Adrenal gland (tissue), 5 donors: ENCODE results near the gene RAMP3.

ENCODE experiments used
- POLR2A ChIP-seq, 2 donors: fragments of 450-650 bp; IDR thresholded peaks; one replicate each; pipeline ENCODE4 v1.6.1; 2017; ENCODE audit warnings: antibody characterized with exemption in 2 of 2, mild to moderate bottlenecking in 2 of 2, moderate library complexity in 1 of 2
- TF ChIP-seq, protein P1 (sequence below), 6 experiments: fragments of 450-650 bp in 4 of 6; fragments of 200-600 bp in 2 of 6; sonication (generic) in 1 of 6; IDR thresholded peaks; 1 replicate in 5 of 6; 2 replicates in 1 of 6; pipeline versions ENCODE4 v1.5.1 to v1.8.0; 2016 to 2021; ENCODE audit warnings: antibody characterized with exemption in 6 of 6, mild to moderate bottlenecking in 2 of 6, moderate library complexity in 1 of 6
- donor health status: DM: no; HTN: no; CAD: no.

DNA sequence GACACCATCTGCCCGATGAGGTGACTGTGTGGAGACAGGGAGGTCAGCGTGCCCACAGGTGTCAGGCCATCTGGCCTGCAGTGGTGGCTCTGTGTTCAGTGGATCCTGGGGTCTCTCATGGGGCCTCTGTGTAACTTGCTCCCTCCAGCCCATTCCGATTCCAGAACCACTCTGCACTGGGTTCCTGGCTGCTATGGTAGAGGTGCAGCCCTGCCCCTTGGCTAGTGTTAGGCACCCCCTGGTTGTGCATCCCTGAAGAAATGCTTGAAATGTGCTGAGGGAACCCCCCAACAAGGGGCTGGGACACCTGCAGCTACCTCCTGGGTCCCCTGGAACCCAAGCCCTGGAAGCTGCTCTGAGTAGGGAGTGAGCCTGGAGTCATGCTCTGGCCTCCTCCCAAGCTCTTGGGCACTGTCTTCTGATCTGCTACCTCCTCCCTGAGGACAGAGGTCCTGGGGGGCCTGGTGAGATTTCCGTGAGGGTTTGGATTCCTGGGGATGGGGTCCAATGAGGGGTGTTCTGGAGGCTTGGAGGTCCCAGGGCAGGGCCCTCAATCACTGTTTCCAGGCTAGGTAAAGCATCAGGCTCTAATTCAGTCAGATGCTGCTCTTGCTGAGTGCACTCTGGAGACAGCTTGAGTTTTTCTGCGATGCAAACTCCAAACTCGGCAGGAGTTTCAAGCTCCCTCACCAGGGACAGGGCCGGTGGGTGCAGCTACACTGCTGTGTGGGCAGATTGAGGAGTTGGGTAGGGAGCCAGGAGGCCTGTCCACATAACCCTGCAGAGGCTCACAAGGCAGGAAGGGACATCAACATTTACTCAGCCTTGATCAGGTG, 27.7 kb downstream of the RAMP3 start:
- TF ChIP-seq, protein P1, sequence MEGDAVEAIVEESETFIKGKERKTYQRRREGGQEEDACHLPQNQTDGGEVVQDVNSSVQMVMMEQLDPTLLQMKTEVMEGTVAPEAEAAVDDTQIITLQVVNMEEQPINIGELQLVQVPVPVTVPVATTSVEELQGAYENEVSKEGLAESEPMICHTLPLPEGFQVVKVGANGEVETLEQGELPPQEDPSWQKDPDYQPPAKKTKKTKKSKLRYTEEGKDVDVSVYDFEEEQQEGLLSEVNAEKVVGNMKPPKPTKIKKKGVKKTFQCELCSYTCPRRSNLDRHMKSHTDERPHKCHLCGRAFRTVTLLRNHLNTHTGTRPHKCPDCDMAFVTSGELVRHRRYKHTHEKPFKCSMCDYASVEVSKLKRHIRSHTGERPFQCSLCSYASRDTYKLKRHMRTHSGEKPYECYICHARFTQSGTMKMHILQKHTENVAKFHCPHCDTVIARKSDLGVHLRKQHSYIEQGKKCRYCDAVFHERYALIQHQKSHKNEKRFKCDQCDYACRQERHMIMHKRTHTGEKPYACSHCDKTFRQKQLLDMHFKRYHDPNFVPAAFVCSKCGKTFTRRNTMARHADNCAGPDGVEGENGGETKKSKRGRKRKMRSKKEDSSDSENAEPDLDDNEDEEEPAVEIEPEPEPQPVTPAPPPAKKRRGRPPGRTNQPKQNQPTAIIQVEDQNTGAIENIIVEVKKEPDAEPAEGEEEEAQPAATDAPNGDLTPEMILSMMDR (IDR thresholded peaks at IDR 0.05) = no peak
- TF ChIP-seq POLR2A (IDR thresholded peaks at IDR 0.05) = no peak
